DMS 273 (cell line): ENCODE measurements around the gene ZSWIM6.

Experiments used
- DNase-seq: peaks from one replicate; lab custom pipeline; 2025; ENCODE audit not compliant: unreplicated experiment; lab: John Stamatoyannopoulos, UW

The ZSWIM6 gene

DNA sequence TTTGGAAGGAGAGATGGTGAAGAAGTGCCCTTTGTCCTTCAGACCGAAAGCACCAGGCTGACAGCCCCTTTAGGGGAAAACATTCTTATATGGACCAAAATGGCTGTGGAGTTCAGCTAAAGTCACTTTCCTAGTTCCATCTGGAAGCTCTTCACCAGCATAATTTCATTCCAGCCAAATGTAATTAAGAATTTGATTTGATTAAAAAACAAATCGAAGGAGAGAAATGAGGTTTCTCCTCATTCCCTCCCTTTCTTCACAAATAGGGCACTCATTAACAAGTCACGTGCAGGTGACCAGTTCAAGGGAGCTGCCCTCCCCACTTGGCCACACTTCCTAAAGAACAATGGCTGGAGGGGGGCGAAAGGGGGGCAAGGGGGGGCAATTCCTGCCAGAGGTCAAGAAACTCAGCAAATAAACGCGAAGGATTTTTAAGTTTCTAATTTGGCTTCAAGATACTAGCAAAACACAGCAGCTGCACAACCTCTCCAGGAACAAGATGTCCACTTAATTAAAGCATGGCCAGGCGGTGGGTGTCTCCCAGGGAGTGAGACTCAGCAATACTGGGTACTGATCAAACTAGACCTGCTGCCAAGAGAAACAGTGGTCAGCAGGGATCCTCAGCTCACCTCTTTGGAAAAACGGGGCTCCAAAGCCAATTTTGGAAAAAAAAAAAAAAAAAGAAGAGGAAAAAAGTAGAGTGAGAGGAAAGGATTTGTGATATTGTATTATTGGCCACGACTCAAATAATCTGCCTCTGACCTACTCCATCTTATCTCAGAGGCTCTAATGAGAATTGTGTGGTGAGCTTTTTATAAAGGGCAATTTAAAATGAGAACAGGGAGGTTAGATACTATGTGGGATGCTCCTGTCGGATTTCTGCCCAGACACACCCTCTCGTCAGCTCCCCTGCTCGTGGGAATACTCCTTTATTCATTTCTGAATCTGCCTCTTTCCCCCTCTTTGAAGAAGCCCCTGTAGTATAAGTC lies 254.3 kb downstream of the ZSWIM6 start:
- no peak for DNase-seq

DNA sequence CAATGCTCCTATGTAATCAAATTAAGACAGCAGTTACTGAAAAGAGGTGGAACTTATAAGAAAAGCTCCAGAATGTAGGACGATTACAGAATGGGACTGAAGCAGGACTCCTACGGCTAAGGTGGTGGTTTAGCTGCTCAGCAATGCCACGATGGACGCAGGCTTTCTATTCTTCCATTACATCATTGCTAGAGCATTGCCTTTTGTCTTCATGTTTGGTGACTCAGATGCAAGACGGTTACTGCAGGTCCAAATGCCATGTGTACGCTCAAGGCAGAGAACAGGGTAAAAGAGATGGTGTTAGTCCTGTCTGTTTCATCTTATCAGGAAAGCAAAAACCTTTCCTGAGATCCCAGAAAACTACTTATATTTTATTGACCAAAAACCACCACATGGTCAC lies 255.1 kb downstream of the ZSWIM6 start:
- no peak for DNase-seq

DNA sequence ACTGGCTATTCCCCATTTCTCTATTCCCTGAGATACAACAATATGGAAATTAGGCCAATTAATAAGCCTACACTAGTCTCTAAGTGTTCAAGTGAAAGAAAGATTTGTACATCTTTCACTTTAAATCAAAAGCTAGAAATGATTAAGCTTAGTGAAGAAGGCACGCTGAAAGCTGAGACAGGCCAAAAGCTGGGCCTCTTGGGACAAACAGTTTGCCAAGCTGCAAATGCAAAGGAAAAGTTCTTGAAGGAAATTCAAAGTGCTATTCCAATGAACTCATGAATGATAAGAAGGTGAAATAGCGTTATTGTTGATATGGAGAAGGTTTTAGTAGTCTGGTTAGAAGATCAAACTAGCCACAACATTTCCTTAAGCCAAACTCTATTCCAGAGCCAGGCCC lies 256.2 kb downstream of the ZSWIM6 start:
- no peak for DNase-seq

DNA sequence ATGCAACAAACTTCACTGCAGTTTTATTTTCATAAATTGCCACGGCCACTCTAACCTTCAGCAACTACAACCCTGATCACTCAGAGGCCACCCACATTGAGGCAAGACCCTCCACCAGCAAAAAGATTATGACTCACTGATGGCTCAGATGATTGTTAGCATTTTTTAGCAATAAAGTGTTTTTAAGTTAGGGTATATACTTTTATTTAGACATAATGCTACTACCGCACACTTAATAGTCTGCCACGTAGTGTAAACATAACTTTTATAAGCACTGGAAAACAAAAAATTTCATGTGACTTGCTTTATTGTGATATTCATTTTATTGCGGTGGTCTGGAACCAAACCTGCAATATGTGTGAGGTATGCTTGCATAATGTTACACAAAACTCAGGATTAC lies 257.9 kb downstream of the ZSWIM6 start:
- no peak for DNase-seq

DNA sequence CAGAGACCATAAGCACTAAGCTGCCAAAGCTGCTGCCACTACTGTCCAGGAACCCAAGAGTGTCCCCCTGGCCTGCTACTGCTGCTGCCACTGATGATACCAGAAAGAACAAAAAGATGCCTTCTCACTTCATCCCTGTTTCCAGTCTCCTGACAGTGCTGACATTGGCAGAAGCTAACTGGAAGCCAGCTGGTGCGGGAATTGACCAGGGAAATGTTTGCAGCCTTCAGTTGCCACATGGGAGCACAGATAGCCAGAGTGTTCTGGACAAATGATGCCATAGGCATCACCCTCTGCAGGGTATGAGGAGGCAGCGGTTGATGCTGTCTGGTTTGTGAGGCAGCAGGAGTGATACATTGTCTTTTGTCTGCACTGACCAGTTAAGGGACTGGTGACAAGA lies 258.4 kb downstream of the ZSWIM6 start:
- DNase-seq: no peak

DNA sequence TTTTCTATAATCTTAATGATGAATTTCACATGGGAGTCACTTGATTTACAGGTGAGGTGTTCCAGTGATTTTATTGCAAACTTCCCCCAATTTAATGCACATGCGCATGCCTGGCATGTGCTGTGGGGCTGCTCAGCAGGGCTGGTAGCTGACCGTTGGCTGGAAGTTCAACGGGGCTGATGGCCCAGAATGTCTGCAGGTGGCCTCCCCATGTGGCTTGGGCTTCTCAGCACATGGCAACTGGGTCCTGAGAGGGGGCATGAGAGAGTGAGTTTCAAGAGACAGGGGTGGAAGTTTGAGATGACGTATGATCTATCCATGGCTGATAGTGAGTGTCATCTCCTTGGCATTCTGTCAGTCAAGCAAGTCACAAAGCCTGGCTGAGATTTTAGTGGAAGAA lies 259.8 kb downstream of the ZSWIM6 start:
- DNase-seq: no peak

DNA sequence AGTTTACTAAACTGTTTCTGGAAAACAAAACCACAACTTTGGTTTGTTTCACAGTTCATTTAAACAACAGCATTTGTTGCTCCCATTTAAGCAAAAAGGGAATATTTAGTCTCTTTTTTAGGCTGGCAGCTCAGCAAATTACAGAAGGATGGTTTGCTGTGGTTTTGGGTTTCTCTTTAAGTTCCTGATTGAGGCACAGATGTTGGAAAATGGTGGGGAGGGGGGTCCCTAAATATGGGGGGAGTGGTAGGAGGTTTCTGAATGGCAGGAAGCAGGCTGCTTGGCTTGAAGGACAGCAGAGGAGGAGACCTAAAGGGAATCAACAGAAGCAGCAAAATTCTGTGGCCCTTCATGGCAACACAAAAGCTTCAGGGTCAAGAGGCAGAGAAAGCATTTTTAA lies 263.4 kb downstream of the ZSWIM6 start:
- no peak for DNase-seq
